NCI-H82 treated with DMSO at 0.1 percent for 48 hours (cell line): ENCODE data around the gene RELN.
"Not testable (repeated sequence)": the region's sequence is repeated elsewhere in the genome, so short reads cannot be mapped to it uniquely, and the experiment has no call there.

ENCODE experiments used
- DNase-seq: peaks from one replicate; lab custom pipeline; 2025; ENCODE audit not compliant: unreplicated experiment; lab: John Stamatoyannopoulos, UW

Gene RELN

GRCh38 chr7:103905997-103906396 lies 83.5 kb downstream of the RELN start:
- DNase-seq: no peak

- no peak for DNase-seq
Observed at GRCh38 chr7:103902917-103903316, 86.5 kb downstream of the RELN start.

- not testable (repeated sequence) for DNase-seq
Observed at GRCh38 chr7:103896826-103897225, 92.6 kb downstream of the RELN start.

GRCh38 chr7:103894656-103895596 lies 94.5 kb downstream of the RELN start:
- no peak for DNase-seq

GRCh38 chr7:103893350-103893749 lies 96.1 kb downstream of the RELN start:
- no peak for DNase-seq

GRCh38 chr7:103889451-103889850 lies 100.0 kb downstream of the RELN start:
- DNase-seq: no peak

GRCh38 chr7:103888603-103889153 lies 100.8 kb downstream of the RELN start:
- DNase-seq: no peak

- DNase-seq: no peak
Observed at GRCh38 chr7:103887853-103888602, 101.4 kb downstream of the RELN start.

GRCh38 chr7:103887050-103887449 lies 102.4 kb downstream of the RELN start:
- DNase-seq: no peak

- DNase-seq: no peak
Observed at GRCh38 chr7:103879928-103880600, 109.4 kb downstream of the RELN start.

- DNase-seq: no peak
Observed at GRCh38 chr7:103879411-103879810, 110.0 kb downstream of the RELN start.

- no peak for DNase-seq
Observed at GRCh38 chr7:103877565-103877964, 111.9 kb downstream of the RELN start.

- no peak for DNase-seq
Observed at GRCh38 chr7:103875718-103876117, 113.7 kb downstream of the RELN start.

GRCh38 chr7:103871473-103871872 lies 118.0 kb downstream of the RELN start:
- no peak for DNase-seq

- DNase-seq: no peak
Observed at GRCh38 chr7:103870664-103871063, 118.8 kb downstream of the RELN start.

- no peak for DNase-seq
Observed at GRCh38 chr7:103867874-103868273, 121.6 kb downstream of the RELN start.

GRCh38 chr7:103866919-103867318 lies 122.5 kb downstream of the RELN start:
- DNase-seq: no peak

- no peak for DNase-seq
Observed at GRCh38 chr7:103865442-103865841, 124.0 kb downstream of the RELN start.

- DNase-seq: no peak
Observed at GRCh38 chr7:103862302-103863035, 127.0 kb downstream of the RELN start.

- DNase-seq: no peak
Observed at GRCh38 chr7:103859709-103860108, 129.7 kb downstream of the RELN start.

GRCh38 chr7:103857435-103857834 lies 132.0 kb downstream of the RELN start:
- DNase-seq: peak; percentile 89
